HL-60 (cell line): Measurements from ENCODE around the gene SLC38A9.

ENCODE experiments used
- POLR2AphosphoS5 ChIP-seq: IDR thresholded peaks from 2 replicates; pipeline ENCODE4 v1.6.1; 2012; ENCODE audit warnings: low read depth
- SPI1 ChIP-seq: IDR thresholded peaks from 2 replicates; pipeline ENCODE4 v1.6.1; 2012; ENCODE audit warnings: low read depth, mild to moderate bottlenecking, borderline replicate concordance
- TF ChIP-seq, protein P1 (sequence below): IDR thresholded peaks from one replicate; pipeline ENCODE4 v1.5.1; 2011; ENCODE audit warnings: low read length, control low read depth, inconsistent platforms; ENCODE audit not compliant: insufficient read depth

GRCh38 chr5:55599148-55600050 is 112.7 kb downstream of the SLC38A9 start:
- TF ChIP-seq, protein P1, sequence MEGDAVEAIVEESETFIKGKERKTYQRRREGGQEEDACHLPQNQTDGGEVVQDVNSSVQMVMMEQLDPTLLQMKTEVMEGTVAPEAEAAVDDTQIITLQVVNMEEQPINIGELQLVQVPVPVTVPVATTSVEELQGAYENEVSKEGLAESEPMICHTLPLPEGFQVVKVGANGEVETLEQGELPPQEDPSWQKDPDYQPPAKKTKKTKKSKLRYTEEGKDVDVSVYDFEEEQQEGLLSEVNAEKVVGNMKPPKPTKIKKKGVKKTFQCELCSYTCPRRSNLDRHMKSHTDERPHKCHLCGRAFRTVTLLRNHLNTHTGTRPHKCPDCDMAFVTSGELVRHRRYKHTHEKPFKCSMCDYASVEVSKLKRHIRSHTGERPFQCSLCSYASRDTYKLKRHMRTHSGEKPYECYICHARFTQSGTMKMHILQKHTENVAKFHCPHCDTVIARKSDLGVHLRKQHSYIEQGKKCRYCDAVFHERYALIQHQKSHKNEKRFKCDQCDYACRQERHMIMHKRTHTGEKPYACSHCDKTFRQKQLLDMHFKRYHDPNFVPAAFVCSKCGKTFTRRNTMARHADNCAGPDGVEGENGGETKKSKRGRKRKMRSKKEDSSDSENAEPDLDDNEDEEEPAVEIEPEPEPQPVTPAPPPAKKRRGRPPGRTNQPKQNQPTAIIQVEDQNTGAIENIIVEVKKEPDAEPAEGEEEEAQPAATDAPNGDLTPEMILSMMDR: no peak
- no peak for TF ChIP-seq POLR2AphosphoS5
- TF ChIP-seq SPI1: no peak
